H7 (cell line): ENCODE data around the gene ST3GAL3. TPM values are rescaled to one million over a fixed set of nuclear protein-coding genes. Genes with fewer than 3 reads are reported as not detected.

ENCODE experiments used
- DNase-seq: peaks from one replicate; pipeline ENCODE4 v3.0.0; 2012
- H3K27me3 ChIP-seq: 2 replicates; pipeline ENCODE4 v1.6.0; 2011; ENCODE audit warnings: mild to moderate bottlenecking, low read length; ENCODE audit not compliant: control insufficient read depth, insufficient read depth
- H3K36me3 ChIP-seq: replicated peaks from 2 replicates; pipeline ENCODE4 v1.5.1; 2011; ENCODE audit warnings: low read length; ENCODE audit not compliant: control insufficient read depth, insufficient read depth
- H3K4me3 ChIP-seq: 2 replicates; pipeline ENCODE4 v1.5.1; 2011; ENCODE audit warnings: low read depth, mild to moderate bottlenecking, control low read depth, low read length, moderate library complexity; ENCODE audit not compliant: insufficient read depth
- total RNA-seq: library from RNA; depleted of rRNA; stranded (reverse); fragments of >200 nt; shearing (Covaris generic); gene quantifications from 2 replicates; pipeline ENCODE4 v1.2.3, GENCODE V29; 2014

The ST3GAL3 gene
- total RNA-seq, 1 experiment from 2014 or later = 18.8 TPM

DNA sequence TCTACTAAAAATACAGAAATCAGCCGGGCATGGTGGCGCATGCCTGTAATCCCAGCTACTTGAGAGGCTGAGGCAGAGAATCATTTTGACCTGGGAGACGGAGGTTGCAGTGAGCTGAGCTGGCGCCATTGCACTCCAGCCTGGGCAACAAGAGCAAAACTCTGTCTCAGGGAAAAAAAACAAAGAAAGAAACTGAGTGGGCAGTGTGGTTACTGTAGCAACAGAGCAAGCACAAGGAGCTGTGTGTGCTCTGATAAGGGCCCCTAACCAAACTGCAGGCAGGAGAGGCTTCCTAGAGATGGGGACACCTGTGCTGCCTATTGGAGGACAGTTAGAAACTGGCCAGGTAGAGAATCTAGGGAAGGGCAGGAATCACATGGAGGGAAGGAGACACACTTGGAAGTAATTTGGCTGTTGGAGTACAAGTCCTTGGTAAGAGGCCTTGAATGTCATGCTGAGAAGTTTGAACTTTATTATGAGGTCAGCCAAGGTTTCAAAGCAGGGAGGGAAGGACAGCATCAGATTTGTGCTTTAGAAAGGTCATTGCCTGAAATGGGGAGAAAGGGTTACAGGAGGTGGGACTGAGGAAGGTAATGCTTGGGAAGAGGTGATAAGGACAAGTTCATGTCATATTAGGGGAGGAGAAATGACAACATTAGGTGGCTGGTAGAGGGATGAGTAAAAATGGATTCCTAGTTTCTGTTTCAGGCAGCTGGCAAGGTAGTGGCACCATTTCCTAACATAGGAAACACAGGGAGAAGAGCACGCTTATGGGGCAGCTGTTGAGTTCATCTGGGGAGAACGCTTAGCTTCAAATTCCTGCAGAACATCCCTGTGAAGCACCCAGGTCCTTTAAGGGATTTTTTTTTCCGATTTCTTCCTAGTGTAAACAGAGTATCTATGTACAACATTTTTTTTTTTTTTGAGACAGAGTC is 157.0 kb downstream of the ST3GAL3 start:
- DNase-seq = no peak
- Histone ChIP-seq H3K27me3 (no peaks in the 10 kb centered on the region), H3K36me3 (no peaks in the 10 kb centered on the region), H3K4me3 (no peak overlapping the region)

DNA sequence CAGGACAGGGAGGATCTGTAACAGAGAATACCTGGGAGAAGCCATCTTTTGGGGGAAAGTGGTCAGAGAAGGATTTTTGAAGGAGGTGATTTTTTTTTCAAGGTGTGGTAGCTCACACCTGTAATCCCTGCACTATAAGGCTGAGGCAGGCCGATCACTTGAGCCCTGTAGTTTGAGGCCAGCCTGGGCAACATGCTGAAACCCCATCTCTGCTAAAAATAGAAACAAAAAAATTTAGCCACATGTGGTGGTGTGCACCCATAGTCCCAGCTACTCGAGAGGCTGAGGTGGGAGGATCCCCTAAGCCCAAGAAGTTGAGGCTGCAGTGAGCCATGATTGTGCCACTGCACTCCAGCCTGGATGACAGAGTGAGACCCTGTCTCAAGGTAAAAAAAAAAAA is 158.9 kb downstream of the ST3GAL3 start:
- DNase-seq = no peak
- Histone ChIP-seq H3K27me3 (no peaks in the 10 kb centered on the region), H3K4me3 (no peak overlapping the region), H3K36me3 (no peaks in the 10 kb centered on the region)

DNA sequence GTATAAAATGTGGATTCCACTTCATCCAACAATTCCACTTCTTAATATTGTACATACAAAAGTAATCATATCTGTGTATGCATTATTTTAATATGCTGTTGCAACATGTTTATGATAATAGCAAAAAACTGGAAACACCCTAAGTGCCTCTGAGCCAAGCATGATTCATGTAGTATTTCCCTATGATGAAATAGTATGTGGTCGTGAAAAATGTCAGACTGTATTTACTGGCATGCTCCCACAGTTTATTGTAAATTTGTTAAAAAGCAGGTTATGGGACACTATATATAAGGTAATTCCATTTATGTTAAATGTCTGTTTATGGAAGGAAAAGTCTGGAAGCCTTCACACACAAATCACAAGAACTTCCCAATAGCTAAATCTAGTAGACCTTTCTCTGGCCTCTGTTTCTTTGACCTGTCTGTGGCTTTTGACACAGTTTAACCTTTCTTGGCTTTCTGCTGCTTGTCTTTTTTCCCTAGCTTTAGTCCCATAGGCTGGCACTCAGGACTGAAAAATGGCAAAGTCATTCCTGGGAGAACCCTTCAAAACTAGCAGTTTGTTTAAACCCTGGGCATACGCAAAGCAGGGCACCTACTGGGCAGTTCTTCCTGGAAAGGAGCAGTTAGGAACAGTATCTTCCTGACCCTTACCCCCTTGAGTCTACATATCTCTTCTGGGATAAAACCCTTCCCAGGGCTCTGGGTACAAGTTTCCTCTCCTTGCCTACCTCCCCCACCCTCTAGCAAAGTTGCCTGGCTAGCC is 160.8 kb downstream of the ST3GAL3 start:
- Histone ChIP-seq H3K36me3 (no peaks in the 10 kb centered on the region), H3K4me3 (no peak overlapping the region), H3K27me3 (no peaks in the 10 kb centered on the region)
- no peak for DNase-seq

DNA sequence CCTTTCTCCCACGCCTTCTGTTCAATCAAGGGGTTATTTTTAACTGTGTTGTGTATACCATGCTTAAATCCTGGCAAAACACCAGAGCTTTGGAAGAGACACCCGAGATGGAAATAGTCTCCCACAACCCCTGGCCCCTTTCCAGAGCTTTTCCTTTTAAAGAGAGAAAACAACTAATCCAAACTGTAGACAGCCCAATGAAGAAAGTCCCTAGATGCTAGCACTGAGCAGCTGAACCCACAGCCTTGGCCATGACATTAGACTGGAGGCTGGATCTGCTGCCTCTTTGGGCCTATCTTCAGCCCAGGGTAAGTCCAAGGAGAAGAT is 161.4 kb downstream of the ST3GAL3 start:
- no peak overlapping the region for H3K4me3 ChIP-seq
- no peak for DNase-seq
- no peaks in the 10 kb centered on the region for H3K36me3 ChIP-seq
- no peaks in the 10 kb centered on the region for H3K27me3 ChIP-seq

DNA sequence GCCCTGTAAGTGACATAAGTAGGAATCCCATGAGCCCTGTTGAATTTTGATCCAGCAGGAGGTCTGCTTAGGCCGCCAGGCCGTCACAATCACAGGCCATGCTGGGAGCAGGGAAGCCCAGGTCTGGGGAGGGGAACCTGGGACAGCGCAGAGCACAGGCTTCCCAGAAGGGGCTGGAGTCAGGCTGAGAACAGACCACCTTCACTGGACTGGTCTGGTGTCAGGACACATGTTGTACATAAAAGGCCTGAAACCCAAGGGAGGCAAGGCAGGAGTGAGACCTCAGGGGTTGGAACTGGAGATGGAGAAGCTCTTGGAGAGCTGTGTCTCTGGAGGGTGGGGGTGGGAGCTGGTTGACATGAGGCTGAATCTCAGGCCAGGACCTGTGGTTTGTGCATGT is 163.0 kb downstream of the ST3GAL3 start:
- DNase-seq = no peak
- Histone ChIP-seq H3K4me3 (no peak overlapping the region), H3K27me3 (no peaks in the 10 kb centered on the region), H3K36me3 (no peaks in the 10 kb centered on the region)

DNA sequence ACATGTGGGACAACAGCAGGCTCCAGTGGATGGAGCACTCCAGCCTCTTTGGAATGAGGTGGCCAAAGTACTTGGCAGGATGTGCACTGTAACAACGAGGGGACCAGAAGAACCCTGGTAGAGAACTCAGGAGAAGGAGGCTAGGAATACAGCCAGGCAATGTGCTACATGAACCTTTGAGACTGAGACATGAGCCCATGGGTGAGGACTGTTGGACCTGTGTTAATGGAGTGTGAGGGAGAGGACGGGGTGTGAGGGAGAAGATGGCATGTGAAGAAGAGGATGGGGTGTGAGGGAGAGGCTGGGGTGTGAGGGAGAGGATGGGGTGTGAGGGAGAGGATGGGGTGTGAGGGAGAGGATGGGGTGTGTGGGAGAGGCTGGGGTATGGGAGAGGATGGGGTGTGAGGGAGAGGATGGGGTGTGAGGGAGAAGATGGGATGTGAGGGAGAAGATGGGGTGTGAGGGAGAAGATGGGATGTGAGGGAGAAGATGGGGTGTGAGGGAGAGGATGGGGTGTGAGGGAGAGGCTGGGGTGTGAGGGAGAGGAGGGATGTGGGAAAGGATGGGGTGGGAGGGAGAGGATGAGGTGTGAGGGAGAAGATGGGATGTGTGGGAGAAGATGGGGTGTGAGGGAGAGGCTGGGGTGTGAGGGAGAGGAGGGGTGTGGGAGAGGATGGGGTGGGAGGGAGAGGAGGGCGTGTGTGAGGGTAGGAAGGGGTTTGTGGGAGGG is 164.0 kb downstream of the ST3GAL3 start:
- Histone ChIP-seq H3K4me3 (no peak overlapping the region), H3K36me3 (no peaks in the 10 kb centered on the region), H3K27me3 (no peaks in the 10 kb centered on the region)
- no peak for DNase-seq

DNA sequence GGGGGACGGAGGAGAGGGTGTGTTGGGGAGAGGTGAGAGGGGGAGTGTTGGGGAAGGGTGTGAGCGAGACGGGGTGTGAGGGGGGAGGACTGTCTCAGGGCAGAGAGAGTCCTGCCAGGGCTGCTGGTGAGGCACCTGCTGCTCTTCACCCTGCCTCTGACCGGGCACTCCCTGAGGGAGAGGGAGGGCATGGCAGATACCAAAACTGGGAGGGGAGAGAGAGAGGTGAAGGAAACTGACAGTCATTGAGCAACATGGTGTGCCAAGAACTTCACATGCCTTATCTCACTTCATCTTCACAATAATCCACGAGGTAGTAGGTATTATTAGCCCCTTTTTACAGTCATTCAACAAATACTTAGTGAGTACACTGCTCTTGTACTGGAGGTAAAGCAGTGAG is 164.9 kb downstream of the ST3GAL3 start:
- Histone ChIP-seq H3K36me3 (no peaks in the 10 kb centered on the region), H3K4me3 (no peak overlapping the region), H3K27me3 (no peaks in the 10 kb centered on the region)
- peak; percentile 37 for DNase-seq

DNA sequence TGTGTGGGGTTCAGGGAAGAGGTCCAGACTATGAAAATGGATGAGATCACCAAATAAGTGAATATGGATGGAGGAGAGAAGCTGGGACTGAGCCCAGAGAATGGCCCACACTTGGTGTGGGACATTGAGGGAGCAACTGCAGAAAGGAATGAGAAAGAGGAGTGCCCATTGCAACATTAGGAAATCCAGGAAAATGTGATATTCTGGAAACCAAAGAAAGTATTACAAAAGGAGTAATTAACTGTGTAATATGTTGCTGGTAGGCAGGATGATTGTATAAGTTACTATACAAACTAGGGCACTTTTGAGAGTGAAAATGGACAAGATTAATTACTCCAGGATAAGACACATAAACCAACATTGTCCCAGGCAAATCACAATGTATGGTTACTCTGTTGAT is 166.5 kb downstream of the ST3GAL3 start:
- Histone ChIP-seq H3K4me3 (no peak overlapping the region), H3K36me3 (no peaks in the 10 kb centered on the region), H3K27me3 (no peaks in the 10 kb centered on the region)
- no peak for DNase-seq

DNA sequence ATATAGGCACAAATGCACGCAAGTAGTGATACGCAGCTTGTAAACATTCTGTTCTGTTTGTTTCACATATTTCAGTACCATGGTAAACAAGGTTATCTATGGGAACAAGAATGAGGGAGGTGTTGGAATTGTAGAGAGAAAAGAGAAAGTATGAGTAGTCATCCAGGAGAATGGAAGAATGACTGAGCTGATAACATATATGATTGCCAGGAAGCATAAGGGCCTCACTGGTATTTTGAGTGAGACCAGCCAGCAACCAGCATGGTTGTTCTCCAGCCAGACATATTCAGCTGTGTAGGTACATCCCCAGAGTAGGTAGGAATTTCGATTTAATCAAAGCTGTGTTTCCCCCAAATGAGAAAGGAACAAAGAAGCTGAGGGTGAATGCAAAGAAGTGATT is 167.4 kb downstream of the ST3GAL3 start:
- Histone ChIP-seq H3K4me3 (no peak overlapping the region), H3K27me3 (no peaks in the 10 kb centered on the region), H3K36me3 (no peaks in the 10 kb centered on the region)
- no peak for DNase-seq

DNA sequence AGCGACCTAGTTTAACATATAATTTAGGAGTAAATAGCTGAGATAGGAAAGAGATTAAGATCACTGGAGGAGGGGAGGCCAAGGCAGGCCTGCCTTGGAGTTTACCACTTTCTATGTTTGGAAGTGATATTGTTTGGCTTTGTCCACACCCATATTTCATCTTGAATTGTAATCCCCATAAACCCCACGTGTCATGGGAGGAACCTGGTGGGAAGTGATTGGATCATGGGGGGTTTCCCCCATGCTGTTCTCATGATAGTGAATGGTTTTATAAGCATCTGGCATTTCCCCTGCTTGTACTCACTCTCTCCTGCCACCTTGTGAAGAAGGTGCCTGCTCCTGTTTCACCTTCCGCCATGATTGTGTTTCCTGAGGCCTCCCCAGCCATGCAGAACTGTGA is 168.0 kb downstream of the ST3GAL3 start:
- no peak for DNase-seq
- H3K27me3 ChIP-seq = no peaks in the 10 kb centered on the region
- no peak overlapping the region for H3K4me3 ChIP-seq
- H3K36me3 ChIP-seq = no peaks in the 10 kb centered on the region

DNA sequence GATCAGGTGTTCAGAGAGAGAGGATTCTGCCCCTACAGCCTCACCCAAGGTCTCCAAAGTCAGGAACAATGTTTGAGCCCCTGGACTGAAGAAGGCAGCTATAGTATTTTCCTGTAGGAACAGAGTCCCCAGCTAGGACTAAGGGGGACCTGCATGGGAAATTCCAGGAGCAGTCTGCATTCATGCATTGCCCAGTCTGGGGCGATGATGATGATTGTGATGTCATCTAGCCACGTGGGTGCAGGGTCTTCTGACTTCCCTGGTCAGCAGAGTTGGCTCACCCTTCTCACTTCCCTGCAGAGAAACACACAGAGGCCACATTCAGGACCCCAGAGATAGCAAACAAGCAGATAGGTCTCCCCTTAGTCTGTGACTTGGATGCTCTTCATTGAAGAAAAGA is 169.8 kb downstream of the ST3GAL3 start:
- no peak for DNase-seq
- H3K27me3 ChIP-seq = no peaks in the 10 kb centered on the region
- H3K36me3 ChIP-seq = no peaks in the 10 kb centered on the region
- no peak overlapping the region for H3K4me3 ChIP-seq

DNA sequence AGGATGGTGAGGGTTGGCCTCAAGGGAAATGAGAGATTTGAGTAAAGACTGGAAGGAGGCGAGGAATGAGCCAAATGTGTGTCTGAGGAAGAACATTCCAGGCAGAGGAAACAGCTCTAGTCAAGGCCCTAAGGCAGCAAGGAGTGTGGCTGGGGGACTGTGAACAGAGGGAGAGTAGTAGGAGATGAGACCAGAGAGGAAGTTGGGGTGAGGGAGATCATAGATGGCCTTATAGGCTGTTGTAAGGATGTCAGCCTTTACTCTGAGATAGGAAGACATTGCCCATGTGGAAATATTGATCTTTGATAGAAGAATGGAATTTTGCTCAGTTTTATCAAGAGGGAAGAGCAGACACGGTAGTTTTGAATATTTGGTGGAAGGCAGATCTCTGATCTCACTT is 171.1 kb downstream of the ST3GAL3 start:
- no peaks in the 10 kb centered on the region for H3K36me3 ChIP-seq
- no peaks in the 10 kb centered on the region for H3K27me3 ChIP-seq
- no peak for DNase-seq
- no peak overlapping the region for H3K4me3 ChIP-seq

DNA sequence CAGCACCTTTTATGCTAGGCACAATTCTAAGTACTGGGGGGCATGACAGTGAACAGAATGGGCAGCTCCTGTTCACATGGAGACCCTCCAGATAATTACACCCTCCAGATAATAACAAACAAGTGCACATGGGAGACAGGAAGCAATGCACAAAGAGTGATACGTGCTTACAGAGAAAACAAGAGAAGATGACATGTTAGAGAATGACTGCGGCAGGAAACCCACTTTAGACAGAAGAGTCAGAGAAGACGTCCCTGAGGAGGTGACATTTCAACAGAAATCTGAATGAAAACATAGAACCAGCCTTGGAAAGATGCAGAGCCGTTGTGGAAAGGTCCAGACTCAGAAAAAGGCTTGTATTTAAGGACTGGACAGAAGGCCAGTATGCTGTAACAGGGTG is 171.5 kb downstream of the ST3GAL3 start:
- Histone ChIP-seq H3K27me3 (no peaks in the 10 kb centered on the region), H3K36me3 (no peaks in the 10 kb centered on the region), H3K4me3 (no peak overlapping the region)
- DNase-seq = no peak

DNA sequence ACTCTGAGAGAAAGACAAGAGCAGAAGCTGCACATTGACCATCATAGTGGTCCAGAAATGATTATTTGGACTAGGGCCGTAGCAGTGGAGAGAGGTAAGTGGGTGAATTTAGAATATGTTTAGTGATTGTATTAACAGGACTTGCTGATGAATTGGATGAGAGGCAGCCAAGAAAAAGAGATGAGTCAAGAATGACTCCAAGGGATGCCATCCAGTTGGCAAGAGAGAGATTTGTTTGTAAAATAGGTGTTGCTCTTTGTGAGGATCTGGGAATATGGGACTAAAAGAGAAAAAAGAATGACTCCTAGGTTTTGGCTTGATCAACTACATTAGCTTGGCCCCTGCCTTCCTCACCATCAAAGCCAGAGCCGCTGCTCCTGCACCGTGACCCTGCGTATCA is 172.1 kb downstream of the ST3GAL3 start:
- H3K4me3 ChIP-seq = no peak overlapping the region
- no peaks in the 10 kb centered on the region for H3K36me3 ChIP-seq
- DNase-seq = no peak
- H3K27me3 ChIP-seq = no peaks in the 10 kb centered on the region

DNA sequence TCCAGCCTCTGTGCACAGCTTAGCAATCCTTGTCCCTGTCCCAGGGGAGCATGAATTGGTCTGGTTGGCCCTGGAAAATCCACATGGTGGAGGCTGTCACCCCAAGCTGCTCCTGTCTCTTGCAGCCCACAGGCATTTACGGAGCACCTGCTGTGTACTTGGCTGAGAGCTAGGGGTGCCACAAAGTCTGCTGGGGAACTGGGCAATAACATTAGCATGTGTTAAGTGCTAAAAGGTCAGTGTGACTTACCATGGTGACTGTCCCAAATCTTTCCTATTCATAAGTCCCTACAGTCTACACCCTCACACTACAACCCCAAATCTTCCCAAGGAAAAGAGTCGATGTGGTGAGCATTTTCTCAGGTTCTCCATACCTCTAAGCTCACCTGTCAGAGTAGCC is 172.7 kb downstream of the ST3GAL3 start:
- H3K36me3 ChIP-seq = no peaks in the 10 kb centered on the region
- H3K27me3 ChIP-seq = no peaks in the 10 kb centered on the region
- no peak overlapping the region for H3K4me3 ChIP-seq
- no peak for DNase-seq
